HG03378 (cell line): ENCODE results near the gene CPE.
"Not testable (repeated sequence)": the region's sequence is repeated elsewhere in the genome, so short reads cannot be mapped to it uniquely, and the experiment has no call there.

Source experiments
- ATAC-seq: cut with Tn5 transposase; IDR thresholded peaks from one replicate; pipeline ENCODE4 v1.9.1; 2021; ENCODE audit warnings: mild to moderate bottlenecking, moderate library complexity; ENCODE audit not compliant: unreplicated experiment

Gene CPE

DNA sequence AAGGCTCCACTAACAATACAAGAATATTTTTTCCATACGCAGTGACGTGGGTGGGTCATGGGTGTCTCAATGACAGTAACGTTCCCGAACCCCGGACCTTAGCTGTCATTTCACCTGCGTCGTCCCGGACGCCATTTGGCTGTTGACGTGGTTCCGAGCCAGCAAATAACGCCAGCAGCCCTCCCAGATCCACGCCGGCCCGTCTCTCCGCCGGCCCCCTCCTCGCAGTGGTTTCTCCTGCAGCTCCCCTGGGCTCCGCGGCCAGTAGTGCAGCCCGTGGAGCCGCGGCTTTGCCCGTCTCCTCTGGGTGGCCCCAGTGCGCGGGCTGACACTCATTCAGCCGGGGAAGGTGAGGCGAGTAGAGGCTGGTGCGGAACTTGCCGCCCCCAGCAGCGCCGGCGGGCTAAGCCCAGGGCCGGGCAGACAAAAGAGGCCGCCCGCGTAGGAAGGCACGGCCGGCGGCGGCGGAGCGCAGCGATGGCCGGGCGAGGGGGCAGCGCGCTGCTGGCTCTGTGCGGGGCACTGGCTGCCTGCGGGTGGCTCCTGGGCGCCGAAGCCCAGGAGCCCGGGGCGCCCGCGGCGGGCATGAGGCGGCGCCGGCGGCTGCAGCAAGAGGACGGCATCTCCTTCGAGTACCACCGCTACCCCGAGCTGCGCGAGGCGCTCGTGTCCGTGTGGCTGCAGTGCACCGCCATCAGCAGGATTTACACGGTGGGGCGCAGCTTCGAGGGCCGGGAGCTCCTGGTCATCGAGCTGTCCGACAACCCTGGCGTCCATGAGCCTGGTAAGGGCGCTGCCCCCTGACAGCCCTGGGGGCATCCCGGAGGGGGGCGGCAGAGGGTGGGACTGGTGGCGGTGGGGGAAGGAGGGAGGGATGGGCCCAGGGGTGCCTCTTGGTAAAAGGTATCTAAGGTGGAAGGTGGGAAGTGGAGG lies at the start of gene CPE:
Gene CPE, plus strand, starts transcription at position 264 of the 933 bp plus-strand sequence. Its CDS starts 214 bp downstream, at position 478.
- peak; percentile 74 for ATAC-seq

DNA sequence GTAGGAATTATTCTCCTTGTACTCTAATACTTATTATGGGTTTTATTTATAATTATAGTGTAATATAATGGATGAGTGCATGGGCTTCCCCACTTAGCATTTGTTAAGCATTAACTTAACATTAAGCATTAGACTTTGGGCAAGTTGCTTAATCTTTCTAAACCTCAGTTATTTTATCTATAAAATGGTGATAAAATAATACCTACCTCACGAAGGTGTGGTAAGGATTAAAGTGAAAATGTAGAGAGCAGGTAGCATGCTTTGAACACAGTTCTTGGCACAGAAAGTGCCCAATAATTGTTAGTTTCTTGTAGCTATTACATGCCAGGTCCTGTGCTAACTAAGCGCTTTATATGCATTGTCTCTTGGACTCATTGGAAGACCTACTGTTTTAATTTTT lies 48.7 kb upstream of the CPE start:
- ATAC-seq, result no peak

DNA sequence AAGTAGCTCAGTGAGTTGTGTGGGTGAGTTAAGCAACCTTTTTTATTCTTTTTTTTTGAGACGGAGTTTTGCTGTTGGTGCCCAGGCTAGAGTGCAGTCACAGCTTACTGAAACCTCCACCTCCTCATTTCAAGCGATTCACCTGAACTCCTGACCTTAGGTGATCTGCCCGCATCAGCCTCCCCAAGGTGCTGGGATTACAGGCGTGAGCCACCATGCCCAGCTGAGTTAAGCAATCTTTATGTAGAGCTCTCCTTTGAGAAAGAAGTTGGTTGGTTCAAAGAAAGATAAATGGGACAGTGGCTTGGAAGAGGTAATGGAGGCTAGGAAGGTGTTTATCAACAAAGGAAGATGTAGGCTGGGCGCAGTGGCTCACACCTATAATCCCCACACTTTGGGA lies 48.1 kb upstream of the CPE start:
- ATAC-seq, result no peak

DNA sequence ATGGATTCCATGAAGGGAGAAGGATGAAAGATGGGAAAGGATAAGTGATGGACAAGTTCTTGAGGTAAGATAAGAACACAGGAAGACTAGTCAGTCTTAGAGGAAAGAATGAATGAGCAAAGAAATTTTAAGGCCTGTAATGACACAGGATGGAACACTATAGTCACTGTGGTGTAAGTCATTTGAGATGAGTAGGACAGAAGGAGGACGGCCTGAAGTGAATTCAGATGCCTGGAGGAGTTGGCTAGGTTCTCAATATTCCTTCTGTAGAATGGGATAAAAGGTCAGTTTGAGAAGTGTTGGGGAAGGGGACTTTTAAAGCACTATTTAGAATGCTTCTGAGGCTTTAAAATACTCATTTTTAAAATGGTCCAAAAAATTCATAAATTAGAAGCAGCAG lies 47.4 kb upstream of the CPE start:
- ATAC-seq, result no peak

DNA sequence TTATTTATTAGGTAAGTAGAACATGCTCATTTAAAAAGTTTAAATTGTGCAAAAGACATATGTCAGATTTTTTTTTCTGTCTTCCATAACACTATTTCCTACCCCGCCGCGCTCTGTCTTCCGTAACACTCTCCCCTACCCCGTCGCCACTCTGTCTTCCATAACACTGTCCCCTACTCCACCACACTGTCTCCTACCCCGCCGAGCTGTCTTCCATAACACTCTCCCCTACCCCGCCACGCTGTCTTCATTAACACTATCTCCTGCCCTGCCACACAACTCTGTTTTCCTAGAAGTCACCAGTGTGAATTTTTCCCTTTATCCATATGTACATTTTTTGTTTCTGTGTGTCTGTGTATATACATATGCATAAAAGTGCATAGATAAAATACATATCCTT lies 47.0 kb upstream of the CPE start:
- ATAC-seq, result no peak

DNA sequence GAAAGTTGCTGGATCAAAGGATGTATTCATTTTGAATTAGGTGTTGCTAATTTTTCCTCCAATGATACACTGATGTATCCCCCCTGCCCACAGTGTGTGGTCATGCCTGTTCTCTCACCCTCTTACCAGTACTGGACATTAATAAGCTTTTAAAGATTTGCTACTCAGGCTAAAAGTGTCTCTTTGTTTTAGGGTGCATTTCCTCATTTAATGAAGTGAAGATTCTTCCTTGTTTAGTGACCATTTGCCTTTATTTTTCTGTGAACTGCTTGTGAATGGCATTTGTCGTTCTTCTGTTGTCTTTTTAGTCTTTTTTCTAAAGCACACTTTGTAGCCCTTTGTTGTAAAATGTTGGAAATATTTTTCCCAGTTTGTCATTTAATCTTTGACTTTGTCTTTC lies 46.3 kb upstream of the CPE start:
- no peak for ATAC-seq

DNA sequence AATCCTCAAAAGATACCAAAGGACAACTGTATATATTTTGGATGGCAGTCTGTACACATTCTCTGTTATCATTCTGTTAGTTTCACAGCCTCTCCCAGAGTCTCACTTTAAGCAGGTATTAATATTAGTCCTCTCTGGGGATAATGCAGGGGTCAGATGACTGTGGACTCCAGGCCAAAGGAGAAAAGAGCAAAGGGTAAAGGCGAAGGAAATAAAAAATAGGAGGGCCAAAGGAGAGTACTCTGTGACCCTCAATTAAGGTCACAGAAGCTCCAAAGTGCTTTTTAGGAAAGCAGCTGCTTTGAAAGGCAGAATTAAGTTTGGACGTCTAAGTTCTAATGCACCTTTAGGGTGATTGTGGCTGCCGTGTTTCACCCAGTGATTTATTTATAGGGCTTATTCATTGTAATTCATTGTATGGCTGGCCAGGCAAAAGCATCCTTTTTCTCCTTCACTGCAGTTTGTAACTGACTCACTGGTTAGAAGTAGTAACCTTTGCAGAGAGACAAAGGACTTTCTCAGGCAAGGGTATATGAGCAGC lies 43.6 kb upstream of the CPE start:
- ATAC-seq, result no peak

DNA sequence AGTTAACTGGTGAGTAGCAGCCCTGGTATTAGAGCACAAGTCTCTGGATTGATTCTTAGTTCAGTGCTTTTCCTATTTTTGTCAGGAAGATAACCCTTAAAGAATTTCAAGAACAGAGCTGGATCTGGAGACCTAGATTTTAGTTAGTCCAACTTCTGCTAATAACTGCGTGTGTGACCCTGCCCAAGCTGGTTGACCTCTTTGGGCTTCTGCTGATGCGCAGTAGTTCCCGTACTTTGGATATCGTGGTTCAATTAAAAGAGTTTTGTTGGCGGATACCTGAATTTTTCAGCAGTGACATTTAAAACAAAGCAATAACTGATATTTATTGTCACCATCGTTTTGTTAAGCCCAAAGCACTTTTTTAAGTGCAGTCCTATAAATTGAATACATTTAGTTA lies 42.1 kb upstream of the CPE start:
- no peak for ATAC-seq

DNA sequence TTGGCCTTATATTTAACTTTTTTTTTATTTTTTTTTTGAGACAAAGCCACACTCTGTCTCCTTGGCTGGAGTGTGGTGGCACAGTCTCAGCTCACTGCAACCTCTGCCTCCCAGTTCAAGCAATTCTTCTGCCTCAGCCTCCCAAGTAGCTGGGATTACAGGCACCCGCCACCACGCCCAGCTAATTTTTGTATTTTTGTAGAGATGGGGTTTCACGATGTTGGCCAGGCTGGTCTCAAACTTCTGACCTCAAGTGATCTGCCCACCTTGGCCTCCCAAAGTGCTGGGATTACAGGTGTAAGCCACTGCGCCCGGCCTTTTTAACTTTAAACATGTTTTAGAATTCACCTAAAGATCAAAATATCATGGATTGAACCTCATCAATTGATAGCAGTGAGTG lies 36.5 kb upstream of the CPE start:
- not testable (repeated sequence) for ATAC-seq

DNA sequence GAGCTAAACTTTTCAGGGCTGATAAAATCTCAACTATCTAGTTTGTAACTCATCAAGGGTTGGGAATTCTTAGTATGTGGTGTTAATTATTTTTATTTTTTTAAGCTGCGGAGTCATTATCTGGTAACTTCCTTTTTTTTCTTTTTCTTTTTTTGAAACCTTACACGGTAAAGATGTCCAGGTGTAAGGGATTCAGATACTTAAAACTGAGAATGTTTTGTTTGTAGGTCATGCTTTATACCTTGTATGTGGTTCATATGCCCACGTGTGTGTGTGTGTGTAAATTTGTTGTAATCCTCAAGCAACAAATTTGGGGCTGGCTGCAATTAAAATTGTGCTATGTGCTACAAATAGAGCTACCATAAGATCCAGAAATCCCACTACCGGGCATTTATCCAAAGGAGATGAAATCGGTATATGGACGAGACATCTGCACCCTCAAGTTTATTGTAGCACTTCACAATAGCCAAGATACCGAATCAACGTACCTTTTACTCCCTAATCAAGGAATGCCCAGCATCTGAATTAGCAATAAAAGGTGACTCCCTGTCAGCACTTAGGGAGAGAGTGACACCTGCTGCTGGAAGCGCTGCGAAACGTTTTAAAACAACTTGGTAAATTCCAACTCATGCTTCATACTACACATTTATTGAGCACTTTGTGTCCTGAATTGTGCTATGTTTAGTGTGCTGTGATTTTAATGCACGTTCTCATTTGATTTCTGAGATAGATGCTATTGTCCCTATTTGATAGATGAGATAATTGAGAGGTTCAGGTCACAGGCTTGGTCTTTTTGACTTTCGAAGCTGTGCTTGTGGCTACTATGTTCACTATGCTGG lies 35.2 kb upstream of the CPE start:
- ATAC-seq, result no peak

DNA sequence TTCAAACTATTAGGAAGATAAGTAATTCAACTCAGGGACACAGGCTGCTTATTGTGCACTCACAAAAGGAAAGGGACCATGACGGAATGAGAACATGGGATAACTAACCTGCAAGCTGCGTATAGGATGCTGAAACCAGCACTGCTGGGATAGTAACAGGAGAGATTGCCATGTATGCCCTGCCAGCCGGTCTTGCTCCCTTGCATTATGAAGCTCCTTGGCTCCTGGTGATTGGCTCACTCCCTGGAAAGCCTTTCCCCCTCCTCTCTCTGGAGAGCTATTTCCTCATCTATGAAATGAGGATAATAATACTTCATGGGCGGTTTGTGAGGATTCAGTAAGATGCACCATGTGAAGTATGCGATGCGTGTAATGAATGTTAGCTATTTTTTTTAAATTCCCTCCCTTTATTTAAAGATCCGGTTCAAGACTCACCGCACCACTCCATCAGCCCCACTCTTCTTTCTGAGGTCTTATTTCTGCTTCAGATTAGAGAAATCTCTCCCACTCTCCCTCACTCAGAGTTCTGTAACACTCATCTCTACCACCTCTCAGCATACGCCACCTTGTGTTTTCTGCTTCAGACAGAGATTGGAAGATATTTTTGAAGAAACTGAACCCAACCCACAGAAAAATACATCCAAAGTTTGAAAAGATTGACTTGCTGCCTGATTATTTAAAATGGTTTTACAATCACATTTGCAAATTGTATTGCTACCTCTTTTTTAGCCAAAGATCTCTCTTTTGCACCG lies 33.0 kb upstream of the CPE start:
- no peak for ATAC-seq

DNA sequence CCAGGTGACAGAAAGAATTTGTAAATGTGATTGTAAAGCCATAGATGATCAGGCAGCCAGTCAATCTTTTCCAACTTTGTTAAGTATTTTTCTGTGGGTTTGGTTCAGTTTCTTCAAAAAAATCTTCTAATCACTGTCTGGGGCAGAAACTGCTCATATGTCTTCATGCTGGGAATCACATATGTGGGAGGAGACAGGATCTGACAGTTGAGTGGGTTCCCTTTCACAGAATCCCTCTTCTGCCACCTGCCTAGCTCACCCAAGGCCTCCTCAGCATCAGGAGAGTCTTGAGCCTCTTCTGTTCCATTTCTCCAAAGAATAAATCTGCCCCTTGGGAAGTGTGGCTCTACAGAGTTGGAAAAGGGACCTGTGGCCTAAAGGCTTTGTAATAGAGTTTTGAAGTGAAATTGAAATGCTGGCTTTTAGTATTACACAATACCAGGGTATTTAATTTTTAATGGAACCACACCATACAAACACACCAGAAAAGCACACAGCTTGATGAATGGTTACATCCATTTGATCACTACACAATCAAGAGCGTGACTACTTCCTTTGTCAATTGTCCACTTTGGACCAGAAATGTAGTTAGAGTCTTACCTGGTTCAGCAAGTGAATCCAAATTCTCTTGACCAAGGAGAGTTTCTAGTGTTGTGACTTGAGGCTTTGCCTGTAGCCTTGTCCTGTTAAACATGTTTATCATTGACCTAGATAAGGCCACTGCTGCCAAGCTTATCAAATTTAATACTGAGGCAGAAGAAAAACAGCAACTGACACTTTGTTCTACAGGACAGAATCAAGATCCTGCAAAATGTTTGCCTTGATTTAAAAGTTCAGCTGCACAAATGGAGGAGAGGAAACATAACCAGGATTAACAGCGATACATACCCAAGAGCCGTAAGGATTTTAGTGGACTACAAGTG lies 30.9 kb upstream of the CPE start:
- ATAC-seq, result no peak

DNA sequence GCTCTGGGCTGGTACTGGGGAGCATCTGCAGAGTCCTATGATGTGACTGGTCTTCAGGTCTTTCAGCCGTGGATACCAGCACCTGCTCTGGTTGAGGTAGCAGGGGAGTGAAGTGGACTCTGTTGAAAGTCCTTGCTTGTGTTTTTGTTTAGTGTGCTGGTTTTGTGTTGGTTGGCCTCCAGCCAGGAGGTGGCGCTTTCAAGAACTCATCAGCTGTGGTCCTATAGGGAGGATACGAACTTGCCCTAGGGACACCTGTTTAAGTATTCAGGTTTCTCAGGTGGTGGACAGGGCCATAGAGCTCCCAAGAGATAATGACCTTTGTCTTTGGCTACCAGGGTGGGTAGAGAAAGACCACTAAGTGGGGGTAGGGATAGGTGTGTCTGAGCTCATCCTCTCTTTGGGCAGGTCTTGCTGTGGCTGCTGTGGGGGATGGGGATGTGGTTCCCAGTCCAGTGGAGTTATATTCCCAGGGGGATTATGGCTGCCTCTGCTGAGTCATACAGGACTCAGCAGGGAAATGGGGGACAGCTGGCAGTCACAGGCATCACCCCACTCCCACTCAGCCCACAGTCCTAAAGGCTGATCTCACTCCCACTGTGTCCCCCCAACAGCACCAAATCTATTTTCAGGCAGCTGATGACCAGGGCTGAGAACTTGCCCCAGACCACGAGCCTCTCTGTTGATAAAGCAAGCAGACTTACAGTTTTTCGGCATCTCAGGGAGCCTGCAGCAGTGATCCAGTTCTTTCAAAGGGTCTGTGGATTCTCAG lies 27.3 kb upstream of the CPE start:
- no peak for ATAC-seq

DNA sequence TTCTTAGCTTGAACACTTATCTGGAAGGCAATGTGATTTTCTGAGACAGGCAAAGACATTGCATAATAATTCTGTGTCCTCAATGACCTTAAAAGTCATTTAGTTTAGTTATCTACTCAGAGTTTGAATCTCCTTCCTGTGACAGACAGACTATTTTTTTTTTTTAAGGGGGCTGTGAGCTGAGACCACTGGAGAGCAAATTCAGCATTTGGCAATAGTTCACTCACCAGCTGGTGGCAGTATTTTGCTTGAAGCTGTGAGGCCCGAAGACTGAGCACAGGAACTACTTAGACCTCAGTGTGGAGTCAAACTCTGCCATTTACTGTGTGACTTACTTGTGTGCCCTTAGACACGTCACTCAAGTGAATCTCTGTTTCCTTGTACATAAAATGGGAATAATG lies 22.9 kb upstream of the CPE start:
- ATAC-seq, result peak; percentile 60

DNA sequence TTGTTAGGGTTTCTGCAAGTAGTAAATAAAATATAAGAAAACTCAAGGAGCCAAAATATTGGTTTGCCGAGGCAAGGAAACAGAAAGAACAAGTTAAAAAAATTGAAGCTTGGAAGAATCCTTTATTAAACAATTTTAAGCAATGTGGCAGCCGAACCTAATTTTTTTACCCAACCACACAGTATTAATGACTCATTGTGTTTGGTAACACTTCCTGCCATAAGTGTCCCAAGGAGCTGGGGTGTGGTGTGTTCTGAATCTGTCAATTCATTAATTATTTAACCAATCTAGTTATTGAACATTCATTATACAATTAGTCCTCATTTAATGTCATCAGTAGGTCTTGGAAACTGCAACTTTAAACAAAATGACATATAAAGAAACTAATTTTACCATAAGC lies 19.3 kb upstream of the CPE start:
- ATAC-seq, result no peak

DNA sequence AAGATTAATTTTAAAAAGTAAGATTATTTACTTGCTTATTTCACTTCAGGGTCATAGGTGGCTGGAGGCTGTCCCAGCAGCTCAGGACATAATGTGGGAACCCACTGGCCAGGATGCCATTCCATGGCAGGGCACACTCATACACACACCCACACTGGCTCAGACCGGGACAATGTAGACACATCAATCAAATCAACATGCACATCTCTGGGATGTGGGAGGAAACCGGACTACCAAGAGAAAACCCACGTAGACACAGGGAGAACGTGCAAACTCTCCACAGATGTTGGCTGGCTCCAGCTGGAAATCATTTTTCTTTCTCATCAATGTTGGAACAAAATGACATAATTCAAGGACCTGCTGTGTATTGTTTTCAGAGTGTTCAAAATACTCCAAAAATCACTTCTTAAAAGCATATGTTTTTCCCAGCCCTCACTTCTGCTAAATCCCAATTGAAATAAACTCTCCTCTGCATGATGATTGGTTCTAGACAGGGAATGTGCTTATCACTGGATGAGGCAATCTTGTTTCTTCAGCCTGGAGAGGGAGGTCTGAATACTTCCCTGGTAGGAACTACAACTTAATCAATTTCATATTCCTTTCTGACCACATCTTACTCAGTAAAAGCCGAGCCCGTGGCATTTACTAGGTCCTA lies 18.6 kb upstream of the CPE start:
- no peak for ATAC-seq

DNA sequence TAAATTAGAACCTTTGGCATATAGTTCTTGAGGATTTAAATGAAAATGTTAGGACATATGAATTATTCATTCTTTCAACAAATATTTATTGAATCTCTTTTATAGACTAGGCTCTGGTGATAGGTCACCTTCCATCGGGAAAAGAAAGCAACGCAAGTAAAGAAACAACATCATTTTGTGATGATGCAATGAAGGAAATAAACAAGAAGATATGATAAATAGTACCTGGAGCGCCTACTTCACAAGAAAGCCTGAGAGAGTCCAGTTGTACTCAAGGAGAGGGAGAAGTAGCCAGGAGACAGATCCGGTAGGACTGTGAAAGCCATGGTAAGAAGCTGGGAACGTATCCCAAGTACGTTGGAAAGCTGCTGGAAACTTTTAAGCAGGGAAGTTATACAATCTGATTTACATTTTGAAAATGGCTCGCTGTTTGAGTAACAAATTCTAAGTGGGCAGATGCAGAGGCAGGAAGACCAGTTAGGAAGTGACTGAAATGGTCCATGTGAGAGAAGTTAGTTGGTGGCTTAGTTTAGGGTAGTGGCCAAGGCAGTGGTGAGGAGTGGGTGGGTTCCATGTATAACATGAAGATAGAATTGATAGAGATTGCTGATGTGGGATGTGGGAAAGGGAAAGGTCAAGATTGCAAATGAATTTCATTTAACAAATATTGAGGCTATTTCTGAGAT lies 17.7 kb upstream of the CPE start:
- no peak for ATAC-seq

DNA sequence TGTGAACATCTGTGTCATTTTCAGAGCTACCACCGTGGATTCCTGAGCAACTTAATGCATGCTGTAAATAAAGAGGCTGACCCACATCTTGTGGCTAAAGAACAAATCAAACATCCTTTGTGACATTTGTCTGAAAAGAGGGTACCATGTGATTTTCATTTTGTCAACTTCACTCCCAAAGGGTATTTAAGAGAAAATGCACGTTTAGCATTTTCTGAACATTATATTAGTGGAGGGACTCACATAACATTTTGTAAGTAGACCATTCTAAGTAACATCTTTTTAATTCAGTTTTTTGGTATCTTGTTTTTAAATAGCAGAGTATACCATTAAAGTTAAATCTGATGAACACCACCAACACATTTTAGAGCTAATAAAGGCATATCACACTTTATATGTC lies 17.0 kb upstream of the CPE start:
- no peak for ATAC-seq
